Upper lobe of left lung (tissue), 4 donors: ENCODE results near the gene GOLGA6L7.

Experiments
- CTCF ChIP-seq, 6 experiments: fragments of 450-650 bp in 4 of 6; fragments of 200-600 bp in 2 of 6; sonication (generic) in 2 of 6; IDR thresholded peaks; one replicate each; pipeline ENCODE4 v1.5.1; 2016 to 2019; ENCODE audit warnings: antibody characterized with exemption in 6 of 6
- POLR2A ChIP-seq, 4 donors: fragments of 450-650 bp; IDR thresholded peaks; one replicate each; pipeline ENCODE4 v1.5.1; 2016 to 2017; ENCODE audit warnings: antibody characterized with exemption in 4 of 4, mild to moderate bottlenecking in 2 of 4

- TF ChIP-seq POLR2A (IDR thresholded peaks at IDR 0.05): no peak
- no peak for TF ChIP-seq CTCF (IDR thresholded peaks at IDR 0.05)
Observed at GRCh38 chr15:28894631-28895030, 46.2 kb upstream of the GOLGA6L7 start.
